ENCODE measurements around the gene FKBP1A.
"Not testable (repeated sequence)": the region's sequence is repeated elsewhere in the genome, so short reads cannot be mapped to it uniquely, and the experiment has no call there.

The FKBP1A gene

DNA sequence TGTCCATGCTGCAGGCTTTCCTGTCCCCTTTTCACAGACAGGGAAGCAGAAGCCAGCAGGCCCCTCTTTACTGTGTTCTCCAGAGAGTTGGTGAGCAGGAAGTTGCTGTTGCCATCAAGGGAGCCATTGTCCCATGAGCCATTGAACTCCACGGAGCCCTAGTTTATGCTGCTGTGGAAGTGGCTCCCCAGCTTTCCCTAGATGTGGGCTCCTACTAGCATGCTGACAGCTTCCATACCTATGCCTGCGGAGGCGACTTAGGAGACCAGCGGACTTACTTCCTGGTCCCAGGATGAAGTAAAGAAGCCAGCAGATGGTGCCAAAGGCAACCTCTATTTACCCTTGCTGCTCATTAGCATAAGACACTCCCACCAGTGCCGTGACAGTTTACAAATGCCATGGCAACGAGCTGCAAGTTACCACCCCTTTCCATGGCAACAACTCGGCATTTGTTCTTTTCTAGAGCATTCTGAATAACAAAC, 30.8 kb upstream of the FKBP1A start:
- Mint-ChIP-seq H3K27me3 (peaks cover 2% of the 10 kb centered on the region), H3K27ac (no peak overlapping the region), H3K4me3 (no peak overlapping the region)

DNA sequence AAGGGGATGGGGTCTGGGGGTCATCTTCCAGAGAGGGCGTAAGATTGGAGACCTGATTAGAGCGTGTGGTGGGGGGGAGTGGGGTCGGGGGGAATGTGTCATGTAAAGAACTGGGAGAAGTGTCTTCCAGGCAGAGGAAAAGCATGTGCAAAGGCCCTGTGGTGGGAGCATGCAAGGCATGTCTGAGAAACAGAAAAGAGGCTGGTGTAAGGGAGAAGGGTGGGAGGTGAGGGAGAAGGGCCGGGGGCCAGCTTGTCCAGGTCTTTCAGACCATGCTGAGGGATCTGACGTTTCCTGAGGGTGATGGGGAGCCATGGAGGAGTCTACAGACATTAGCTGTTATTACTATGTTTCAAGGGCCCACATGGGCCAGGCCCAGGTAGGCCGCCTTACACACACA, 30.4 kb upstream of the FKBP1A start:
- H3K4me3 Mint-ChIP-seq, result no peak overlapping the region
- peaks cover 10% of the 10 kb centered on the region for H3K4me1 Mint-ChIP-seq
- H3K27ac Mint-ChIP-seq, result no peak overlapping the region
- H3K27me3 Mint-ChIP-seq, result peaks cover 2% of the 10 kb centered on the region
- peaks cover 8% of the 10 kb centered on the region for H3K36me3 Mint-ChIP-seq
- H3K9me3 Mint-ChIP-seq, result peaks cover 5% of the 10 kb centered on the region

More for the DNA sequence above, 30.8 kb upstream of the FKBP1A start:
- Mint-ChIP-seq H3K9me3 (peaks cover 4% of the 10 kb centered on the region), H3K36me3 (peaks cover 8% of the 10 kb centered on the region), H3K4me1 (peaks cover 10% of the 10 kb centered on the region)

DNA sequence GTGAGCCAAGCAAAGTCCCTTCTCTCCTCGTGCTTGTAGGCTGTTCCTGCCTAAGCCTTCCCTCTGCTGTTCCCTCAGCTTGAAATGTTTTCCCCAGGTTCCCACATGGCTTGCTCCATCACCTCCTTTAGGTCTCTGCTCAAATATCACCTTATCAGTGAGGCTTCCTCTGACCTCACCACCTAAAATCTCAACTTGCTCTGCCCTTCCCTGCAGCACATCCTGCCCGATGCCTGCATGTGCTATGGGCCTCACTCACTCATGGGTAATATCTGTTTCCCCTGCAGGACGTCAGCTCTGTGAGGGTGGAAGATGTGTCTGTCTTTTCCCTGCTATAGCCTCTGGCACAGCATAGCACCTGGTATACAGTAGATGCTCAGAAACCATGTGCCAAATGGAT, 29.9 kb upstream of the FKBP1A start:
- Mint-ChIP-seq H3K36me3 (peaks cover 8% of the 10 kb centered on the region), H3K4me1 (peaks cover 10% of the 10 kb centered on the region), H3K9me3 (peaks cover 5% of the 10 kb centered on the region), H3K27ac (peak overlapping the region; percentile 4), H3K4me3 (no peak overlapping the region), H3K27me3 (peaks cover 2% of the 10 kb centered on the region)

DNA sequence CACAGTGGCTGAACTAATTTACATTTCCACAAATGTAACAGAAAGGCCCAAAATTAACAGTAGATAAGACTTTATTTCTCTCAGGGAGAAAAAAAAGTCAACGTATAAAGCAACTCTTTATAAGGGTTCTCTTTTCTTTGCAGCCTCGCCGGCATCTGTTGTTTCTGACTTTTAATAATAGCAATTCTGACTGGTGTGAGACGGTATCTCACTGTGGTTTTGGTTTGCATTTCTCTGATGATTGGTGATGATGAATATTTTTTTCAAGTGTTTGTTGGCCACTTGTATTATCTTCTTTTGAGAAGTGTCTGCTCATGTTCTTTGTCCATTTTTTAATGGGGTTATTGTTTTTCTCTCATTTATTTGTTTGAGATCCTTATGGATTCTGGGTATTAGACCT, 27.2 kb upstream of the FKBP1A start:
- H3K27ac Mint-ChIP-seq, result no peak overlapping the region
- H3K4me1 Mint-ChIP-seq, result peaks cover 6% of the 10 kb centered on the region
- H3K27me3 Mint-ChIP-seq, result peaks cover 2% of the 10 kb centered on the region

DNA sequence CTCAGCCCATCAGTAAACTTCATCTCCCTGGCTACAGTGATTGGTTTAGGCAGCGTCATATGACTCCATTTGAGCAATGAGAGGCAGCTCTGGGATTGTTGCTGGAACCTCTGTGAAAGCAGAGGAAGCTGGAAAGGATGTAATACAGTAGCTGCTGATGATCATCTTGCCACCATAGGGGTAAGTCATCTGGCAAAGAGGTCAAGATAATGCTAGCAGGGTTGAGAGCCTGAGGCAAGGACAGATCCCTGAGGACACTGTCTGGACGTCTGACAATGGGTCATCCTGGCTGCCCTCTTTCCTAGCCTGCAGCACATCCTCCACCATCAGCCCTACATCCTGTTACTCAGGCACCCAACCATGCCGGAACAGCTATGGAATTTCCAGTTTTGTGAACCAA, 25.5 kb upstream of the FKBP1A start:
- H3K9me3 Mint-ChIP-seq, result peaks cover 5% of the 10 kb centered on the region
- H3K27ac Mint-ChIP-seq, result no peak overlapping the region
- H3K36me3 Mint-ChIP-seq, result peaks cover 8% of the 10 kb centered on the region
- peaks cover 2% of the 10 kb centered on the region for H3K27me3 Mint-ChIP-seq
- peaks cover 6% of the 10 kb centered on the region for H3K4me1 Mint-ChIP-seq
- H3K4me3 Mint-ChIP-seq, result no peak overlapping the region

More for the DNA sequence above, 27.2 kb upstream of the FKBP1A start:
- Mint-ChIP-seq H3K9me3 (peaks cover 5% of the 10 kb centered on the region), H3K4me3 (no peak overlapping the region), H3K36me3 (peaks cover 8% of the 10 kb centered on the region)

DNA sequence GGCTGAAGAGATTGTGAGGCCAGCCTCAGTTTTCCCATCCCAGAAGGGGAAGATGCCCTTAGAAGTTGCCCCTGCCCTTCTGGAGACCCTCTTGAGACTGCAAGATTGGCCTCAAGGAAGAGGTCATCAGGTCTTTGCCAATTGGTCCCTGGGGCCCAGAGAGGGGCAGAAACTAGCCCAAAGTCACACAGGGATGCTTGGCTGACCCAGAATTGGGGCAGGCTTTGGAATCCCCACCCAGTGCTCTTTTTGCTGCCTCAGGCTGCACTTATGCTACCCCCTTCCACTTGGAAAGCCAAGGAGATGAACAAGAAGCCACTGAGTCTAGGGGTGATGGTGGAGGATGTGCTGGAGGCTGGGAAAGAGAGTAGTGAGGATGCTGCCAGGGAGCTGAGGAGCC, 24.9 kb upstream of the FKBP1A start:
- Mint-ChIP-seq H3K9me3 (peaks cover 5% of the 10 kb centered on the region), H3K36me3 (peaks cover 8% of the 10 kb centered on the region), H3K4me1 (peaks cover 2% of the 10 kb centered on the region), H3K27ac (no peak overlapping the region), H3K4me3 (no peak overlapping the region), H3K27me3 (peaks cover 2% of the 10 kb centered on the region)

DNA sequence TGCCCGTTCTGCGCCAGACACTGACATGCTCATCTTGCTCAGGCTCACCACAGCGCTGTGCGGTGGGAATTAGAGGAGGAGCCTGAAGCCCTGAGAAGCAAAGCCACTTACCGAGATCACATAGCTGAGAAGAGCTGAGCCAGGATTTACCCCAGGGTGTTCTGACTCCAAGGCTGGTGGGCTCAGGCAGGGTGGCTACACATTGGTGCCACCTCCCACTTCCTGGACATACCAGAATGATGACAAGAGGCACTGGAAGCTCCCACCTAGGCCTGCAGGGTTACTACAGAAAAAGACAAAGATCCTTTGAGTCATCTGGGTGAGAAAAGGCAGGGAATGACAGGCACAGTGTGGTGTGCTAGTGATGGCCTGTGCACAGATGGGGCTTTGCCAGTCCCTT, 24.4 kb upstream of the FKBP1A start:
- Mint-ChIP-seq H3K4me1 (no peaks in the 10 kb centered on the region), H3K36me3 (peaks cover 8% of the 10 kb centered on the region), H3K27me3 (peaks cover 2% of the 10 kb centered on the region), H3K9me3 (peaks cover 5% of the 10 kb centered on the region), H3K4me3 (no peak overlapping the region), H3K27ac (no peak overlapping the region)

DNA sequence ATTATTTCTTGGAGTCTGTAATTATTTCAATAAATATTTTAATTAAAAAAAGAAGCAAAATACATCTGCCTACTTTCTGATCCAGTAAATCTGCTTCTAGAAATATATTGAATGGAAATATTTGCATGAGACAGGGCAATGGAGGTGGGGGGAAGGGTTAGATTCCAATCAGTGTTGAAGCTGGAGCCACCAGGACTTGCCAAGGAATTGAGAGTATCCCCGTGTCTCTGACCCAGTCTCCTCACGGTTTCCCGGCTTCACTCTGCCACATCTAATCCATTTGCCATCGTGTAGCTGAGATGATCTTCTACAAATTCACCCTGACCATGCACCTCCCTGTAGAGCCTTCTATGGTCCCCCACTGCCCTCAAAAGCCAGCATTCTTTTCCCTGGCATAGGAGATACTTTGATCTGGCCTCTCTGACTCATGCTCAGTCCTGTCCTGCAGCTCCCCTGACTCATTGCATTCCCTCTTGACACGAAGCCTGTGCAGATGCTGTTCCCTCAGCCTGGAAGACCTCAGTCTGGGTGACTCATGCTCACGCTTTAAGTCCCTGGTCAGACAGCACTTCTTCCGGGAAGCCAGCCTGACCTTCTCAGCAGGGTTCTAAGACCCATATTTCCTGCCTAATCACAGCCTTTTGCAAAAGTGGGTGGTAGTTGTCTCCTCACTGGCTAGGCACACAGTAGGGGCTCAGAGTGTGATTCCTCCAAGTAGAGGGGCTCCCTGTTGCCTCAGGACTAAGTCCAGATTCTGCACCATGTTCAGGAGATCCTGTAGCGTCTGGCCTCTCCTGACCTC, 23.0 kb upstream of the FKBP1A start:
- Mint-ChIP-seq H3K4me1 (no peaks in the 10 kb centered on the region), H3K36me3 (peaks cover 6% of the 10 kb centered on the region), H3K9me3 (peaks cover 5% of the 10 kb centered on the region), H3K27ac (no peak overlapping the region), H3K4me3 (no peak overlapping the region), H3K27me3 (peaks cover 2% of the 10 kb centered on the region)

DNA sequence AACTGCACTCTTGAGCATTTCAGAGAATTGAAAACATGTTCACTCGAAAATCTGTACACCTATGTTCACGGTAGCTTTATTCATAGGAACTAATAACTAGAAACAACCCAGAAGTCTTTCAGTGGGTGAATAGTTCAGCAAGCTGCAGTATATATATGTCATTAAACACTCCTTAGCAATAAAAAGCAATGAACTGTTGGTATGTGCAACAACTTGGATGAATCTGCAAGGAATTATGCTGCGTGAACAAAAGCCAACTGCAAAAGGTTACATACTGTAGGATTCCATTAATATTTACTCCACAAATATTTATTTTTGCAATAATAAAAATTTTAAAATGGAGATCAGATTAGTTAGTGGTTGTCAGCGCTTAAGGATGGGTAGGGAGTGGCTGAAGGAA, 22.1 kb upstream of the FKBP1A start:
- no peak overlapping the region for H3K27ac Mint-ChIP-seq
- H3K4me3 Mint-ChIP-seq, result no peak overlapping the region
- peaks cover 5% of the 10 kb centered on the region for H3K9me3 Mint-ChIP-seq
- peaks cover 3% of the 10 kb centered on the region for H3K27me3 Mint-ChIP-seq
- no peaks in the 10 kb centered on the region for H3K4me1 Mint-ChIP-seq
- H3K36me3 Mint-ChIP-seq, result peaks cover 5% of the 10 kb centered on the region

DNA sequence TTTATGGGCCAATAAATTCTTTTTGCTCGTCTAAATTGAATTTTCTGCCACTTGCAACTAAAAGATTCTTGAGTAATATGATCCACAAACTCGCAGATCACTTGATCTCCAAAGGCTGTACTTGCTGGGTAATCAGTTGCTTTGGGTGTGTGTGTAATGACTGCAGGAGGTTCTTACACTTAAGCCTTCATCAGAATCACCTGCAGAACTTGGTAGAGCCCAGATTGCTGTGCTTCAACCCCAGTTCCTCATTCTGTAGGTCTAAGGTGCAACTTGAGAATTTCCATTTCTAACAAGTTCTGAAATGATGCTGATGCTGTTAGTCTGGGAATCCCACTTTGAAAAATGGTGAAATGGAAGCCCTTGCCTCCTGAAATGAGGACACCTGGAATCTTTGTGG, 12.9 kb upstream of the FKBP1A start:
- Mint-ChIP-seq H3K36me3 (peaks cover 7% of the 10 kb centered on the region), H3K27me3 (peaks cover 1% of the 10 kb centered on the region), H3K4me1 (peaks cover 9% of the 10 kb centered on the region), H3K9me3 (no peaks in the 10 kb centered on the region), H3K4me3 (no peak overlapping the region), H3K27ac (no peak overlapping the region)

DNA sequence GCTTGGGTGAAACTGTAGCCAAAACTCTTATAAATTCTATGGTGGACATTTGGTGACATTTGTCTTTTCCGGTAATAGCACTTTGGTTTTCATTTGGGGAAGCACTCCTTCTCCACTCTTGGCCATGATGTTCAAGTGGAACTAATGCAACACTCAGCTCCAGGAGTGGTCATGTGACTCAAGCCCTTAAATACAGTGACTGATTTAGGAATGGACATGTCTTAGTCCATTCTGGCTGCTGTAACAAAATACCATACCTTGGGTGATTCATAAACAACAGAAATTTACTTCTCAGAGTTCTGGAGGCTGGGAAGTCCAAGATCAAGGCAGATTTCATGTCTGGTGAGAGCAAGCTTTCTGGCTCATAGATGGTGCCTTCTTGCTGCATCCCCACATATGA, 10.8 kb upstream of the FKBP1A start:
- H3K4me1 Mint-ChIP-seq, result peaks cover 9% of the 10 kb centered on the region
- H3K27me3 Mint-ChIP-seq, result no peaks in the 10 kb centered on the region
- H3K27ac Mint-ChIP-seq, result no peak overlapping the region
- H3K4me3 Mint-ChIP-seq, result no peak overlapping the region
- peaks cover 4% of the 10 kb centered on the region for H3K36me3 Mint-ChIP-seq
- H3K9me3 Mint-ChIP-seq, result no peaks in the 10 kb centered on the region

DNA sequence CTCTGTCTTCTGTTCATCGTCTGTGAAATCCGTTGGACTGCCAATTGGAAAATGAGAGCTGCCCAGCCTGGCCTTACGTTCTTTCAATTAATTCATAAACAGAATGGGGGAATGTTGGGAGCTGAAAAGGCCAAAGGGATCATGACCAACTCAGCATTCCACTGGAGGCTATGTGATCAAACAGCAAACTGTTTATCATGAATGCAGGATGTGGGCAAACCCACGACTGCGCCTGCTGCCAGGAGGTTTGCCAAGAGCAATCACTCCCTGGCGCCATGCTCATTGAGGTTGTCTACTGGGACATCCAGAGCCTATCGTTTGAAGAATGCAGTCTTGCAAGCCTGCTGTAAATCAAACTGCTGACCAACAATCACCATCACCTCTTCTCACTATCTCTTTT, 9.3 kb upstream of the FKBP1A start:
- Mint-ChIP-seq H3K4me3 (no peak overlapping the region), H3K27me3 (no peaks in the 10 kb centered on the region), H3K9me3 (no peaks in the 10 kb centered on the region), H3K4me1 (peaks cover 10% of the 10 kb centered on the region), H3K36me3 (peaks cover 4% of the 10 kb centered on the region), H3K27ac (no peak overlapping the region)

DNA sequence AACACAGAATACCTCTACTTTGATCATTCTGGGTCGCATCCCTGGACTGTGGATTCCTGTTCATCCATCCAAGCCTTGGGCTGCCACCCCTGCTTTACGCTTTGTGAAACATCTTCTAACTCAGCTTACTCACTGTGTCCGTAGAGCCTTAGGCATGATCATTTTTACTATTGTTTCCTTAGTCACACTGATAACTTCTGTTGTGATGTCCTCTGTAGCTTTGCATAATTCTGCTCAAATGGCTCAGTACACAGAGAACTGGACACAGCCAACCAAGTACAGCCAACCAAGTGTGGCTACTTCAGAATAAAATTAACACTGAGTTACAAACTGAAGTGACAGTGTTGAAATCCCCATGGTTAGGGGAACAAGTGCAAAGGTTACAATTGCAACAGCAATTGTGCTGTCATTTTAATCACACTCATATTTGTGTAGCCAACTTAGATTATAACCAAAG, 8.6 kb upstream of the FKBP1A start:
- Mint-ChIP-seq H3K27me3 (no peaks in the 10 kb centered on the region), H3K27ac (no peak overlapping the region), H3K4me1 (peaks cover 17% of the 10 kb centered on the region), H3K9me3 (no peaks in the 10 kb centered on the region), H3K36me3 (peaks cover 2% of the 10 kb centered on the region), H3K4me3 (no peak overlapping the region)

DNA sequence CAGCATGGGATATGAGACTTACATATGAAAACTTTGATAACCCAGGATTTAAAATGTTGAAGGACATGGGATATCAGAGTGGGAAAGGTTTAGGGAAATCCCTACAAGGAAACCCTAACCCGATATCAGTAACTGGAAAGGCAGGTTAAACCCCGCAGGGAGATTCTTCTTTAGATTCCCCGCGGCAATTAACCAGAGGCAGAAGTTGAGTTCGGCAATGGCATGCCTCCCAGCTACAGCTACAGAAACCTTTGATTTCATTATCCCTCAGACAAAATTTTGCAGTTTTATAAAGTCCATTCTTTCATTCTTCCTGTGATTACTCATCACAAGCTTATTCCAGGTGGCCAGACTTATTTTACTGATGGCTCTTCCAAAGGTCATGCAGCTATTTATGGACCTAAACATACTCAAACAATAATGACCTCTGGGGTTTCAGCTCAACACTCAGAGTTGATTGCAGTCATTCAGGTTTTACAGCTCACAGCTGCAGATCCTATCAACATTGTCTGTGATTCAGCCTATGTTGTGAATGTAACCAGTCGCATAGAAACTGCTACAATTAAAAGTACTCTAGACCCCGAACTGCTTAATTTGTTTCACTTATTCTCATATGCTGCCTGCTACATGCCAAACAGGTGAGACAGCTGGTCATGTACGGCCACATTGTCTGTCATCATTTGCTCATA, 7.0 kb upstream of the FKBP1A start:
- not testable (repeated sequence) for H3K4me3 Mint-ChIP-seq, H3K27me3 Mint-ChIP-seq, H3K27ac Mint-ChIP-seq, H3K9me3 Mint-ChIP-seq, H3K36me3 Mint-ChIP-seq
- peaks cover 22% of the 10 kb centered on the region for H3K4me1 Mint-ChIP-seq

DNA sequence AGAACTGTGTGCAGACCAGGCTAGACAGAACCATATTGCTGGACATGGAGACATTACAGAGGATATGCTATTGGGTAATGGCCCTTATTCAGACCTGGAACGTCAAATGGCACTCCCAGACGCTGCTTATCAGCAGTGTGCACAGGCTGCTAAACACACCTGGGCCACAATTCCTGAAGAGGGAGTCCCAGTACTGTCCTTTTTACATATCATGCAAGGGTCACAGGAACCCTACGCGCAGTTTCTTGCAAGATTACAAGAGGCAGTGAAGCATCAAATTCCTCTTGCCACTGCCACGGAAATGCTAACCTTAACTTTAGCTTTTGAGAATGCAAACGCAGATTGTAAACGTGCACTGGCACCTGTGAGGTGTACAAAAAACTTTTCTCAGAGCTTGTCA, 5.3 kb upstream of the FKBP1A start:
- not testable (repeated sequence) for H3K27me3 Mint-ChIP-seq

DNA sequence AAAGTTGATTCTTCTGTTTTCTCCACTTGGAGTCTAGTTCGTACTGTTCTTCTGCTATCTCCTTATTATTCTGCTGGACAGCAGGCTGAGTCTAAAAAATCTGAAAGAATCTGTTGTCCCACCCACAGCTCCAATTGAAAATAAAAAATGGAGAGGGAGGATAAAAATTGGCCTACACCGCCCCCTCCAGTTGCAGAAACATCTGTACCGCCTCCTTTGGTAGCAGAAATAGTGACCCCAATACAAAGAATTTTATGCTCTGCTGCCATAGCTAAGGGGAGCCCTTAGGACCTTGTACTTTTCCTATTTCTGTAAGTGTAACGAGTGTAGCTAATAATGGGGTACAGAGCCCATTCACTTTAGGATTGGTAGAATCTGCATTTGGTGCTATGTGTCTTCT, 4.9 kb upstream of the FKBP1A start:
- no peaks in the 10 kb centered on the region for H3K27me3 Mint-ChIP-seq
- no peak overlapping the region for H3K4me3 Mint-ChIP-seq
- peaks cover 32% of the 10 kb centered on the region for H3K4me1 Mint-ChIP-seq
- no peak overlapping the region for H3K27ac Mint-ChIP-seq
- peaks cover 1% of the 10 kb centered on the region for H3K36me3 Mint-ChIP-seq
- no peaks in the 10 kb centered on the region for H3K9me3 Mint-ChIP-seq

More for the DNA sequence above, 5.3 kb upstream of the FKBP1A start:
- H3K4me1 Mint-ChIP-seq, result peaks cover 32% of the 10 kb centered on the region
- not testable (repeated sequence) for H3K27ac Mint-ChIP-seq, H3K9me3 Mint-ChIP-seq, H3K4me3 Mint-ChIP-seq, H3K36me3 Mint-ChIP-seq

Data from activated naive CD4-positive, alpha-beta T cell treated with anti-CD3 and anti-CD28 coated beads, Interleukin-2, amount 50 U/mL, for 24 hours (primary cell).